ENCODE results near the gene GABRB1.

The GABRB1 gene

GRCh38 chr4:47406408-47406807 is 375.0 kb downstream of the GABRB1 start:
- no peak for DNase-seq

GRCh38 chr4:47410271-47410670 is 378.9 kb downstream of the GABRB1 start:
- DNase-seq = no peak

GRCh38 chr4:47413521-47413920 is 382.2 kb downstream of the GABRB1 start:
- DNase-seq = no peak

GRCh38 chr4:47415719-47416118 is 384.4 kb downstream of the GABRB1 start:
- DNase-seq = no peak

GRCh38 chr4:47418147-47418546 is 386.8 kb downstream of the GABRB1 start:
- DNase-seq = no peak

GRCh38 chr4:47419296-47419695 is 387.9 kb downstream of the GABRB1 start:
- DNase-seq = no peak

GRCh38 chr4:47425628-47426027 is 394.3 kb downstream of the GABRB1 start:
- no peak for DNase-seq

- DNase-seq = no peak
Observed at GRCh38 chr4:47427935-47428334, 396.6 kb downstream of the GABRB1 start.

GRCh38 chr4:47432749-47433148 is 401.4 kb downstream of the GABRB1 start:
- no peak for DNase-seq

- no peak for DNase-seq
Observed at GRCh38 chr4:47434931-47435330, 403.6 kb downstream of the GABRB1 start.

- no peak for DNase-seq
Observed at GRCh38 chr4:47442980-47443379, 411.6 kb downstream of the GABRB1 start.

- no peak for DNase-seq
Observed at GRCh38 chr4:47444031-47444430, 412.7 kb downstream of the GABRB1 start.

GRCh38 chr4:47451657-47452056 is 420.3 kb downstream of the GABRB1 start:
- DNase-seq = no peak

- DNase-seq = no peak
Observed at GRCh38 chr4:47462799-47463234, 431.4 kb downstream of the GABRB1 start.

GRCh38 chr4:47463235-47463956 is 432.0 kb downstream of the GABRB1 start, which contains the start of gene COMMD8:
COMMD8 (minus strand) TSS chr4:47463702; CDS start chr4:47463651, 51 bp downstream.
- DNase-seq = peak; percentile 97

GRCh38 chr4:47465004-47465403 is 433.6 kb downstream of the GABRB1 start:
- DNase-seq = no peak

- DNase-seq = no peak
Observed at GRCh38 chr4:47466056-47466785, 434.9 kb downstream of the GABRB1 start.

- no peak for DNase-seq
Observed at GRCh38 chr4:47468706-47469365, 437.5 kb downstream of the GABRB1 start.

GRCh38 chr4:47469951-47470350 is 438.6 kb downstream of the GABRB1 start:
- DNase-seq = no peak

GRCh38 chr4:47471064-47471463 is 439.7 kb downstream of the GABRB1 start:
- no peak for DNase-seq

- no peak for DNase-seq
Observed at GRCh38 chr4:47471591-47471990, 440.2 kb downstream of the GABRB1 start.

- no peak for DNase-seq
Observed at GRCh38 chr4:47473141-47473750, 441.9 kb downstream of the GABRB1 start.

GRCh38 chr4:47474799-47475198 is 443.4 kb downstream of the GABRB1 start:
- no peak for DNase-seq
